Measurements from ENCODE around the gene PCNP.

DNA sequence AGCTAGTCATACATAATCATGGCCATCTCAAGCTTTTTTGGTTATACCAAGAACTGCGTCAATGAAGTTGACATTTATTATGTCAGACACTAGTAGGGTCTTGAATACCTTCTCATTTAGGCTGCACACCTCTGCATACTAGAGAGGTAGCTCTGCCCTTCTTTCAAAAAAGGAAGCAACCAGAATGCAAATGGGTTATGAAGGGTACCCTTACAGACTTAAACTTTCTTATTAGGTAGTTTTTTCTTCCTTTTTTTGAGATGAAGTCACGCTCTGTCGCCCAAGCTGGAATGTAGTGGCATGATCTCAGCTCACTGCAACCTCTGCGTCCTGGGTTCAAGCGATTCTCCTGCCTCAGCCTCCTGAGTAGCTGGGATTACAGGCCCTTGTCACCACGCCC, 3.3 kb downstream of the PCNP start:
- TF ChIP-seq, protein P1, sequence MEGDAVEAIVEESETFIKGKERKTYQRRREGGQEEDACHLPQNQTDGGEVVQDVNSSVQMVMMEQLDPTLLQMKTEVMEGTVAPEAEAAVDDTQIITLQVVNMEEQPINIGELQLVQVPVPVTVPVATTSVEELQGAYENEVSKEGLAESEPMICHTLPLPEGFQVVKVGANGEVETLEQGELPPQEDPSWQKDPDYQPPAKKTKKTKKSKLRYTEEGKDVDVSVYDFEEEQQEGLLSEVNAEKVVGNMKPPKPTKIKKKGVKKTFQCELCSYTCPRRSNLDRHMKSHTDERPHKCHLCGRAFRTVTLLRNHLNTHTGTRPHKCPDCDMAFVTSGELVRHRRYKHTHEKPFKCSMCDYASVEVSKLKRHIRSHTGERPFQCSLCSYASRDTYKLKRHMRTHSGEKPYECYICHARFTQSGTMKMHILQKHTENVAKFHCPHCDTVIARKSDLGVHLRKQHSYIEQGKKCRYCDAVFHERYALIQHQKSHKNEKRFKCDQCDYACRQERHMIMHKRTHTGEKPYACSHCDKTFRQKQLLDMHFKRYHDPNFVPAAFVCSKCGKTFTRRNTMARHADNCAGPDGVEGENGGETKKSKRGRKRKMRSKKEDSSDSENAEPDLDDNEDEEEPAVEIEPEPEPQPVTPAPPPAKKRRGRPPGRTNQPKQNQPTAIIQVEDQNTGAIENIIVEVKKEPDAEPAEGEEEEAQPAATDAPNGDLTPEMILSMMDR (IDR thresholded peaks at IDR 0.05; ENCODE audit: extremely low read depth in 1 of 2, insufficient read depth in 1 of 2, low read depth in 1 of 2, low read length in 2 of 2) = no peak
- TF ChIP-seq EZH2 (IDR thresholded peaks at IDR 0.05; ENCODE audit: borderline replicate concordance, low read depth, low read length, severe bottlenecking) (no peak), POLR2AphosphoS5 (IDR thresholded peaks at IDR 0.05; ENCODE audit: insufficient read depth, low read depth, low read length) (no peak), GATA2 (IDR thresholded peaks at IDR 0.05; ENCODE audit: insufficient read depth, insufficient read length, low read depth, low read length) (no peak), POLR2A (IDR thresholded peaks at IDR 0.05; ENCODE audit: low read depth, low read length) (no peak), JUN (IDR thresholded peaks at IDR 0.05; ENCODE audit: borderline replicate concordance, insufficient read depth, insufficient read length, low read depth) (no peak), MYC (IDR thresholded peaks at IDR 0.05; ENCODE audit: low read depth, low read length) (no peak), FOS (IDR thresholded peaks at IDR 0.05; ENCODE audit: borderline replicate concordance, insufficient read depth, low read length) (no peak)
- TF ChIP-seq, protein P2, sequence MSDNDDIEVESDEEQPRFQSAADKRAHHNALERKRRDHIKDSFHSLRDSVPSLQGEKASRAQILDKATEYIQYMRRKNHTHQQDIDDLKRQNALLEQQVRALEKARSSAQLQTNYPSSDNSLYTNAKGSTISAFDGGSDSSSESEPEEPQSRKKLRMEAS (IDR thresholded peaks at IDR 0.05; ENCODE audit: insufficient read depth, insufficient read length) = no peak
